Measurements from ENCODE around the gene EPB41L2.

EPB41L2 gene

DNA sequence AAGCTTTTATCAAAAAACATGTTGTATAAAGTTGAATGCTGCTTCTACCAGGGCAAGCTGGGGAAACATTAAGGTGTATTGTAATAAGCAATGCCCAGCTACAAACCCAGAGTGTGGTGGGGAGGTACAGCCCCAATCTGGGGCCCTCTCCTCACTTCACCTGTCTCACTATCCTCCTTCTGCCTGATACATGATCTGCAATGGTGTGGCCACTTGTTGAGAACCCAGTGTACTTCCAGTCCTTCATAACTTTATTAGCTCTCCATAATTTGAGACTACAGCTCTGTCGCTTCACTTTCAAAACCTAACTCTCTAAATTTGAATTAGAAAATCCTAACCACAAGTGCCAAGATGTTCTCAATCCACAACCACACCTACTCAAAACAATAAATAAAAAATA is 84.9 kb downstream of the EPB41L2 start:
- Histone ChIP-seq H3K4me1 (ENCODE audit: insufficient read depth, low read length) (peaks cover 12% of the 10 kb centered on the region; the same call in 1 of the 2 replicates), H3K9me3 (ENCODE audit: control insufficient read depth, insufficient read depth, low read length) (no peaks in the 10 kb centered on the region), H3K36me3 (ENCODE audit: insufficient read depth, low read length) (no peaks in the 10 kb centered on the region), H3K9ac (ENCODE audit: low read depth, low read length) (no peak overlapping the region)

DNA sequence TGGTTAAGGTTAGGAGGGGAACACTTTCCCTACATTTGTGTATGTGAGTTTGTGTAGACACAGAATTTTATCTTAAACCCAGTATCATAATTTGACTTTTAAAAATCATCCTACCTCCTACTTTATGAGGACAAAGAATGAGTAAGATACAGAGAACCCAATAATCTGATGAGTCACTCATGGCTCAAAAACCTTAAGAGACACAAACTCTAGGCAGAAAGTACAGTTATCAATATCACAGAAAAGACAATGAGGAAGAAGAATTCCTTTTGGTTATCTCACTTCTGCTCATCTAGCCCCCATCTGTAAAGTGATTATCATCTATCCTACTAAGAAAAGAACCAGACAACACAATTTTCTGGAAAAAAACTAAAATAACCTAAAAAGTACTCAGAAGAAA is 87.7 kb downstream of the EPB41L2 start:
- Histone ChIP-seq H3K9me3 (ENCODE audit: control insufficient read depth, insufficient read depth, low read length) (no peaks in the 10 kb centered on the region), H3K36me3 (ENCODE audit: insufficient read depth, low read length) (no peaks in the 10 kb centered on the region), H3K9ac (ENCODE audit: low read depth, low read length) (no peak overlapping the region), H3K4me1 (ENCODE audit: insufficient read depth, low read length) (peaks cover 8% of the 10 kb centered on the region)

DNA sequence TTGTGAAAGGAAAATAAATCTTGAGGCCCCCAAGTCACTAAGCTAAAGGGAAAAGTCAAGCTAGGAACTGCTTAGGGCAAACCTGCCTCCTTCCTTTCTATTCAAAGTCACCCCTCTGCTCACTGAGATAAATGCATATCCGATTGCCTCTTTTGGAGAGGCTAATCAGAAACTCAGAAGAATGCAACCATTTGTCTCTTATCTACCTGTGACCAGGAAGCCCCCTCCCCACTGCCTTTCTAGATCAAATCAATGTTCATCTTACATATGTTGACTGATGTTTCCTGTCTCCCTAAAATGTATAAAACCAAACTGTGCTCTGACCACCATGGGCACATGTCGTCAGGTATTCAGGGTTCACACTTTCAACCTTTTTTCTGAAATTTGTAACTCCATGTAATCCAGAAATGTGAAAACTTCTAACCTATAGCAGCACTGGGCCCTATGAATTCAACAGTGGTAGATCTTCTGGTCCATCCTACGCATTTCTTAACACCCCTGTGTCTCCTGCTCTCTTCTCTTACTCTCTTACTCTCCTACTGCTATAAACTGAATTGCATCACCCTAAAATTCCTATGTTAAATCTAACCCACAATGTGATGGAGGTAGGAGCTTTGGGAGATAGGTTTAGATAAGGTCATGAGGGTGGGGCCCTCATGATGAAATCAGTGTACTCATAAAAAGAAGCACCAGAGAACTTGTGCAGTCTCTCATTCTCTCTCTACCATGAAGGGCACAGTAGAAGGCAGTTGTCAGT is 89.3 kb downstream of the EPB41L2 start:
- Histone ChIP-seq H3K4me1 (ENCODE audit: insufficient read depth, low read length) (peaks cover 15% of the 10 kb centered on the region), H3K36me3 (ENCODE audit: insufficient read depth, low read length) (no peaks in the 10 kb centered on the region), H3K9me3 (ENCODE audit: control insufficient read depth, insufficient read depth, low read length) (no peaks in the 10 kb centered on the region), H3K9ac (ENCODE audit: low read depth, low read length) (no peak overlapping the region)

DNA sequence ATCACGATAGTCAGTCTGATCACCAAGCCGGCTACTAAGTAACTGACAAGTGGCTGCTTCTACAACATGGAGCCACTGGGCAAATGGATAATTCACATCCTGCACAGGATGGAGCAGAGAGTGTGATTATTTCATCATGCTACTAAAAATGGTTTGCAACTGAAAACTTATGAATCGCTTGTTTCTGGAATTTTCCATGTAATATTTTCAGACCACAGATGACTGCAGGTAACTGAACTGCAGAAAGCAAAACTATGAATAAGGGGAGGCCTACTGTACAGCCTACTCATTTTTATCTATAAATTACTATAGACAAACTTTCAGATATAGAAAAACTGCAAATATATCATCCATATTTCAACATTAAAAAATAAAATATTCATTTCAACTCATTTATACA is 91.5 kb downstream of the EPB41L2 start:
- Histone ChIP-seq H3K9me3 (ENCODE audit: control insufficient read depth, insufficient read depth, low read length) (no peaks in the 10 kb centered on the region), H3K36me3 (ENCODE audit: insufficient read depth, low read length) (no peaks in the 10 kb centered on the region), H3K4me1 (ENCODE audit: insufficient read depth, low read length) (peaks cover 32% of the 10 kb centered on the region), H3K9ac (ENCODE audit: low read depth, low read length) (no peak overlapping the region)

DNA sequence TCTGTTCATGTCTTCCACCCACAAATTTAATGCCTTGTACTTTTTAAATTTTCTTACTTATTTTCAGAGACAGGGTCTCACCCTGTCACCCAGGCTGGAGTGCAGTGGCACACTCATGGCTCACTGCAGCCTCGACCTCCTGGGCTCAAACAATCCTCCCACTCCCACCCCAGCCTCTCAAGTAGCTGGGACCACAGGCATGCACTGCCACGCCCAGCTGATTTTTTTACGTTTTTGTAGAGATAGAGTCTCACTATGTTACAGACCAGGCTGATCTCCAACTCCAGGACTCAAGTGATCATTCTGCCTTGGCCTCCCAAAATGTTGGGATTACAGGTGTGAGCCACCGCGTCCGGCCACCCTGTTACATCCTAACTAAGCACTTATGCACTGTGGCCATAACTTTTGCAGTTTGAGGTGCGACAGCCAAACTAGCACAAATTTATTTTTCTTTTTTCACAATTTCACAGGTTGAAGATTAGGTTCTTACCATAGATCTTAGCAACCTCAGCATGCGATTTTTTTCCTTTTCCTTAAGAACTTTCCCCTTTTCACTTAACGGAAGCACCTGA is 92.1 kb downstream of the EPB41L2 start:
- H3K4me1 ChIP-seq (ENCODE audit: insufficient read depth, low read length) = peaks cover 38% of the 10 kb centered on the region
- no peaks in the 10 kb centered on the region for H3K36me3 ChIP-seq (ENCODE audit: insufficient read depth, low read length)
- no peak overlapping the region for H3K9ac ChIP-seq (ENCODE audit: low read depth, low read length)
- no peaks in the 10 kb centered on the region for H3K9me3 ChIP-seq (ENCODE audit: control insufficient read depth, insufficient read depth, low read length)

DNA sequence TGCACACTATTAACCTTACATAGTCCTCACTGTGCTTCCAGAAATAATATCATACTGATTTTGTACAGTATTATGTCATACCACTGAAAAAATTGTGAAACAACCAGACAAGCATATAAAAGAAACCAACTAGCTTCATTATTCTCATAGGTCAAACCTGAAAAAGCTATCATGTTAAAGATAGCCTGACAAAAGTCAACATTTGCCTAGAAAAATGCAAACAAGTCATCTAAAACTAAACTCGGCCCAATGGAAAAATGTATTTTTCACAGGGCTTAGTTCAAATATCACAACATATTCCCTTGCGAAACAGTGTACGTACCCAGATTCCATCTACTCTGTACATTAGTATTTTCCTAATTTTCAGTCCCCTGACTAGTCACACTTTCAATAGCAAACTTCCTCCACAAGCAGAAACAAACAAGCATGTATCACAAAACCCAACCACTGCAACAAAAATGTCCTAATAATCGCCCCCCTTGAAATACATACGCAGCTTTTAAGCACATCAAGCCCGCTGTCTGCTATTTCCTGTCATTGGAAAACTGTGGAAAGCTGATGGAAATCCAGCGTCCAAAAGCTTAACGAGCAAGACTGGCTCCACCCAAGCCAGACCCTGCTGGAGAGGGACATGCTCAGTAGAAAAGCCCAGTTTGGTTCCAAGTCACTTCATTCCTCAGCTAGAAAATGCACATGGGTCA is 93.1 kb downstream of the EPB41L2 start:
- Histone ChIP-seq H3K36me3 (ENCODE audit: insufficient read depth, low read length) (no peaks in the 10 kb centered on the region), H3K9me3 (ENCODE audit: control insufficient read depth, insufficient read depth, low read length) (no peaks in the 10 kb centered on the region), H3K9ac (ENCODE audit: low read depth, low read length) (no peak overlapping the region), H3K4me1 (ENCODE audit: insufficient read depth, low read length) (peaks cover 38% of the 10 kb centered on the region)

DNA sequence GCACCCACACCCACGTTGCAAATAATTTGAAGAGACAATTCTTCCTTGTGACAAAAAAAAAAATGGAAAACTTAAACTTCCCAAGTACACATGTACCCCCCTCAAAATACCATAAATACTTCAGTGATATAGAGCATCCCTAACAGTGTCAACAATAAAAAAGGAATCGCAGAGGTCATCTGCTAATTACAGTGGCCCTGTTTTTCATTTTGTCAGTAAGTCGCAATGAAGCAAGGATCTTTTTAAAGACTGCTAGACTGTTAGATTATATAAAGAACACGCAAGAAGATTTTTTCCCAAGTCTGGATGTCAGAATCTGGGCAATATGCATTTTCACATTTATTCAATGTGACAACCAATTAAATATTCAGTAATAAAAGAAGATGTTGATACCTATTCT is 93.9 kb downstream of the EPB41L2 start:
- Histone ChIP-seq H3K9ac (ENCODE audit: low read depth, low read length) (no peak overlapping the region), H3K4me1 (ENCODE audit: insufficient read depth, low read length) (peaks cover 38% of the 10 kb centered on the region), H3K36me3 (ENCODE audit: insufficient read depth, low read length) (no peaks in the 10 kb centered on the region), H3K9me3 (ENCODE audit: control insufficient read depth, insufficient read depth, low read length) (no peaks in the 10 kb centered on the region)

DNA sequence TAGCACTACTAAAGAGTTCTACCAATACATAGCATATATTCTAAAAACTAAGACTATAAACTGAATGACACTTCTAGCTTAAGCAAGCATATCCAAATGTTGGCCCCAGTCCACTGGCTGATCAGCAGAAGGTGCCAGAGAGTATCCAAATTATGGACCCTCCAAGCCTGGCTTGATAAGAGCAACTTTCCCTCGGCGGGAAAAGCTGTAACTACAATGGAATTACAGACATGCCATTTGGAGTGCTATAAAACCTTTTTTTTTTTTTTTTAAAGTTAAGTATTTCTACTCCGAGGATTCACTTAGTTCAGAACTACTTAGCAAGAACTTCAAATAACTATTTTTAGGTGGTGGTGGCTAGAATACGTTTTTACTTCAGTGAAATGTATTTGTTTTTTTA is 94.6 kb downstream of the EPB41L2 start:
- Histone ChIP-seq H3K9ac (ENCODE audit: low read depth, low read length) (no peak overlapping the region), H3K36me3 (ENCODE audit: insufficient read depth, low read length) (no peaks in the 10 kb centered on the region), H3K4me1 (ENCODE audit: insufficient read depth, low read length) (peaks cover 33% of the 10 kb centered on the region), H3K9me3 (ENCODE audit: control insufficient read depth, insufficient read depth, low read length) (no peaks in the 10 kb centered on the region)

DNA sequence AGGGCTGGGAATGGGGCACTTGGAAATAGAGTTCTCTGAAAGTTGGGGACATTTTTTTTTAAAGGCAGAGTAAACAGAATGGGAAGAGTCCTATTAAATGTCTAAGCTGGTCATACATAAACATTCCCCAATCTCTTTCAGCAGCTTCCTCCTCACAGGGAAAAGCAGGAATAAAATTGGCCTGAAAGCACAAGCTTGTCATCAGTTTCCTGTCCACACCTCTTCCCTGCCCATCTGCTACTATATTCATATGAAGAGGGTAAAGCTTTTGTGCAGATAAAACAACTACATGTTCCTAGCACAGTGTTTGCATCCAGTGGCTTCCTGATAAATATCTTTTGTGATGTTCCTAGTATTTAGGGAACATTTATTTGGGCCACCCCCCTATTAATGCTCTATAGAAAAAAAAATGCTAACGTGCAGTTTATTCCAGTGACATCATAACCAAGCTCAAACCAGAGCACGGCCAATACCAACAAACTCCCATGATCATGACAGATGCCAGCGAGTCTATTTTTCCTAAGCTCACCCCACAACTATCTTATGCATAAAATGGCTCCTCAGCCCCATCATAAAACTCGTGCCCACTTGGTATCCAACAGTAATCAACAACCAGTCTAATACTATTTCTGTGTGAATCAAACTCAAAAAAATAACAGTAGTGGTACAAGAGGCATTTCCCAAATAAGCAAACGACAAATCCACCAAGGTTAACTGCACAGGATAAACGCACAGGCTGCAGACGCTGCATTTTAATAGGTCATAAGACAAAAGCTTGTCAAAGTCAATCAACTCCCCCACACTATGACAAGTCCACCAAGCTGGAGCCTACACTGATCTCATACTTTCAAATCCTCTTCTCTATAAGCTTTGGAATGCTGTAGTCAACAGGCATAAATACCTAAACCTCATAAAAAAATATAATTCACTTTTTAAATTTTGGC is 95.3 kb downstream of the EPB41L2 start:
- Histone ChIP-seq H3K4me1 (ENCODE audit: insufficient read depth, low read length) (peaks cover 31% of the 10 kb centered on the region), H3K9ac (ENCODE audit: low read depth, low read length) (no peak overlapping the region), H3K9me3 (ENCODE audit: control insufficient read depth, insufficient read depth, low read length) (no peaks in the 10 kb centered on the region), H3K36me3 (ENCODE audit: insufficient read depth, low read length) (no peaks in the 10 kb centered on the region)

DNA sequence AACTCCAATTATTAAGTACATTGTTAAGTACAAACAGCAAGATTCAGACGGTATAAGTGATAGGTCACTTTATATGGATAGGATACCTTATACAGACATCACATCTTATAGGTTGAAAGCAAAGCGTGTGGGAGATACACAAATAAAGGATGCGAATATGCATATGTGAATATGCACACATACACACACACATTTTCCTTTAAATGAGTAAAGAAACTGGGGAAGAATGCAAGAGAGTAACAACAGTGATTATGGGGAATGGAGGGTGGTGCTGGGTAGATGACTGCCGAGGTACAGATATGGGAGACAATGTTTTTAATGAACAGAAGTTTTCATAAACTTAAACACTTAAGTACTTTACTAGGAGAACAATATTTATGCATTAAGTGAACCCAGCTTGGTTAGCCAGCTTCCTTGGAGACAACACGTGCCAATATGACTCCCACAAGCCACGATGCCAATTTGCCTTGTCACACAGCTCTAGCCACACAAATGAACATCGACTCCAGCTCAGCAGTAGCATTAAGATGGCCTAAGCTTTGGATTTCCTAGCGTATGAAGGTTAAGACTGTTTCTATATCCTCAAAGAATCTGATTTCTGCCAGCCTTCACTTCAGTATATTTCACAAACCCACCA is 96.6 kb downstream of the EPB41L2 start:
- no peaks in the 10 kb centered on the region for H3K36me3 ChIP-seq (ENCODE audit: insufficient read depth, low read length)

DNA sequence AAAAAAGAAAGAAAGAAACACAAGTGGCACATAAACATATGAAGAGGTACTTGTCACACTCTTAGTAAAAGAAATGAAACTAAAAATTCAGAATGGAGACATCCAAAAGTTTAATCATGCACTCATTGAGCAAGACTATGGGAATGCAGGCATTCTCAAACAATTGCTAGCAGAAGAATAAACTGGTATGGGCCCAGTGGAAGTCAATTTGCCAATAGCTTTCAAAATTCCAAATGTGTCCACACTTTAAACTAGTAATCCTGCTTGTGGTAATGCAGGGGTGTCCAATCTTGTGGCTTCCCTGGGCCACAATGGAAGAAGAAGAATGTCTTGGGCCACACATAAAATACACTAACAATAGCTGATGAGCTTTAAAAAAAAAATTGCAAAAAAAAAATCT is 97.4 kb downstream of the EPB41L2 start:
- Histone ChIP-seq H3K9ac (ENCODE audit: low read depth, low read length) (no peak overlapping the region), H3K4me1 (ENCODE audit: insufficient read depth, low read length) (peaks cover 31% of the 10 kb centered on the region), H3K9me3 (ENCODE audit: control insufficient read depth, insufficient read depth, low read length) (no peaks in the 10 kb centered on the region), H3K36me3 (ENCODE audit: insufficient read depth, low read length) (no peaks in the 10 kb centered on the region)

More for the DNA sequence above, 96.6 kb downstream of the EPB41L2 start:
- no peaks in the 10 kb centered on the region for H3K9me3 ChIP-seq (ENCODE audit: control insufficient read depth, insufficient read depth, low read length)
- H3K4me1 ChIP-seq (ENCODE audit: insufficient read depth, low read length) = peaks cover 31% of the 10 kb centered on the region
- H3K9ac ChIP-seq (ENCODE audit: low read depth, low read length) = no peak overlapping the region

DNA sequence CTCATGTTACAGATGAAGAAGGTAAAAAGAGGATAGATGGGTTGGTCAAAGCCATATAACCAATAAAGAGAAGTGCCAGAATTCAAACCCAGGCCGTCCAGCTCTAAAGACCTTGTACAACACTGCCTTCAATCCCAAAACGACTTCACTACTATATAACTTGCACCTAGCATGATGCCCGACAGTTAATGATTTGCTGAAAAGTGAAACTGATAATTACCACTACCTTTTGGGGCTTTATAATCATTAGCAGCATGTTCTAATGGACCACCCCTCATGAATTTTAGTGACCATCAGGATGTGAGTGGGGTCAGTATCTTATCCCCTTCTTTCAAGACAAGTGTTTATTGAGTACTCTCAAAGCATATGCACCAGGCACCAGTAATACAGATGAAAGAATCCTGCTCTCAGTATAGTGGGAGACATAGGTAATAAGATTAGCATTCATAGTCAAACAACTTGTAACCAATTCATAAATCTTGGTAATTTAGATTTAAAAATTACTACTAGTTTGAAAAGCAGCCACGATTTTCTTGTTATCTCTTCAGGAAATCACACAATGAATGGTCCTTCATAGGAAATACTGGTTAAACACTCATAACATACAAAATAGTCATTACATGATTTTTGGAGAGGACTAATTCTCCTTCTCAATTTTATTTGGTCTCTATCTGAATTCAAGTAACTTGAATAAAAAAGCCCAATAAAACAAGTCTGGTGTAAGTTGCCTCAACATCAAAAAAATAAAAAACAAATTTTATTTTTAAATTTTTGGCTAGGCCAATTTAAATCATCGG is 98.0 kb downstream of the EPB41L2 start:
- Histone ChIP-seq H3K9ac (ENCODE audit: low read depth, low read length) (no peak overlapping the region), H3K9me3 (ENCODE audit: control insufficient read depth, insufficient read depth, low read length) (no peaks in the 10 kb centered on the region), H3K4me1 (ENCODE audit: insufficient read depth, low read length) (peaks cover 27% of the 10 kb centered on the region), H3K36me3 (ENCODE audit: insufficient read depth, low read length) (no peaks in the 10 kb centered on the region)

DNA sequence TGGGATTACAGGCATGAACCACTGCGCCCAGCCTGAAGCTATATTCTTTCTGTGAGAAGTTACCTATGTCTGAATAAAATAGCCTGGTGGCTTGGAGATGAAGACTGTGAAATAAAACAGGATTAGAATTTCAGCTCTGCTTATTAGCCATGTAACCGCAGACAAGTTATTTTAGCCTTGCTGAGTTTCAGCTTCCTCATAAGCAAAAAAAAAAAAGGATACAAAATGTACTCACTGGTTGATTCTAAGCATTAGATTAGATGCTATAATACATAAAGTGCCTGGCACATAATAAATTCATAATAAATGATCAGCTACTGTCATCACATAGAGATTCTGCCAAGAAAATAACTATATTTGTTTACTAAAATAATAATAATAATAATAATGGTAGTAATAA is 98.8 kb downstream of the EPB41L2 start:
- Histone ChIP-seq H3K9me3 (ENCODE audit: control insufficient read depth, insufficient read depth, low read length) (no peaks in the 10 kb centered on the region), H3K36me3 (ENCODE audit: insufficient read depth, low read length) (no peaks in the 10 kb centered on the region), H3K9ac (ENCODE audit: low read depth, low read length) (no peak overlapping the region), H3K4me1 (ENCODE audit: insufficient read depth, low read length) (peaks cover 26% of the 10 kb centered on the region)

All from ES-I3 (cell line).